Ishikawa (cell line): ENCODE results near the gene SLC25A14.

Experiments used
- CEBPB ChIP-seq: IDR thresholded peaks from 2 replicates; pipeline ENCODE4 v1.6.1; 2012
- CREB1 ChIP-seq: IDR thresholded peaks from 2 replicates; pipeline ENCODE4 v1.6.1; 2012; ENCODE audit warnings: low read depth
- EP300 ChIP-seq: IDR thresholded peaks from 2 replicates; pipeline ENCODE4 v1.6.1; 2012; ENCODE audit warnings: borderline replicate concordance
- MAX ChIP-seq: IDR thresholded peaks from 2 replicates; pipeline ENCODE4 v1.6.1; 2012
- RAD21 ChIP-seq: IDR thresholded peaks from 2 replicates; pipeline ENCODE4 v1.6.1; 2012; ENCODE audit warnings: low read depth
- TAF1 ChIP-seq: IDR thresholded peaks from 2 replicates; pipeline ENCODE4 v1.6.1; 2012; ENCODE audit warnings: low read depth, mild to moderate bottlenecking
- TEAD4 ChIP-seq: IDR thresholded peaks from 2 replicates; pipeline ENCODE4 v1.6.1; 2012
- USF1 ChIP-seq: IDR thresholded peaks from 2 replicates; pipeline ENCODE4 v1.6.1; 2012
- YY1 ChIP-seq: IDR thresholded peaks from 2 replicates; pipeline ENCODE4 v1.6.1; 2012; ENCODE audit warnings: low read depth
- ZBTB7A ChIP-seq: IDR thresholded peaks from 2 replicates; pipeline ENCODE4 v1.6.1; 2012; ENCODE audit warnings: low read depth

- TF ChIP-seq CEBPB (no peak), EP300 (no peak), USF1 (no peak), TAF1 (no peak), RAD21 (no peak), MAX (no peak), TEAD4 (no peak), ZBTB7A (no peak), CREB1 (no peak), YY1 (no peak)
These were observed 37.7 kb upstream of the SLC25A14 start for GRCh38 chrX:130301977-130302376.
